ENCODE measurements around the gene CLEC11A. TPM values are rescaled to one million over a fixed set of nuclear protein-coding genes. Genes with fewer than 3 reads are reported as not detected.

The CLEC11A gene
- total and polyA plus RNA-seq, 9 of the 15 experiments (the other 6 are each of a cell fraction or from before 2014, with no cell fraction given), result 0.39 to 43.9 (median 3.4) TPM

- TF ChIP-seq, protein P1, sequence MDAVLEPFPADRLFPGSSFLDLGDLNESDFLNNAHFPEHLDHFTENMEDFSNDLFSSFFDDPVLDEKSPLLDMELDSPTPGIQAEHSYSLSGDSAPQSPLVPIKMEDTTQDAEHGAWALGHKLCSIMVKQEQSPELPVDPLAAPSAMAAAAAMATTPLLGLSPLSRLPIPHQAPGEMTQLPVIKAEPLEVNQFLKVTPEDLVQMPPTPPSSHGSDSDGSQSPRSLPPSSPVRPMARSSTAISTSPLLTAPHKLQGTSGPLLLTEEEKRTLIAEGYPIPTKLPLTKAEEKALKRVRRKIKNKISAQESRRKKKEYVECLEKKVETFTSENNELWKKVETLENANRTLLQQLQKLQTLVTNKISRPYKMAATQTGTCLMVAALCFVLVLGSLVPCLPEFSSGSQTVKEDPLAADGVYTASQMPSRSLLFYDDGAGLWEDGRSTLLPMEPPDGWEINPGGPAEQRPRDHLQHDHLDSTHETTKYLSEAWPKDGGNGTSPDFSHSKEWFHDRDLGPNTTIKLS (IDR thresholded peaks at IDR 0.05; ENCODE audit: borderline replicate concordance, low read depth), result no peak
- no peak for TF ChIP-seq NFE2 (IDR thresholded peaks at IDR 0.05; ENCODE audit: low read depth)
- TF ChIP-seq, protein P2, sequence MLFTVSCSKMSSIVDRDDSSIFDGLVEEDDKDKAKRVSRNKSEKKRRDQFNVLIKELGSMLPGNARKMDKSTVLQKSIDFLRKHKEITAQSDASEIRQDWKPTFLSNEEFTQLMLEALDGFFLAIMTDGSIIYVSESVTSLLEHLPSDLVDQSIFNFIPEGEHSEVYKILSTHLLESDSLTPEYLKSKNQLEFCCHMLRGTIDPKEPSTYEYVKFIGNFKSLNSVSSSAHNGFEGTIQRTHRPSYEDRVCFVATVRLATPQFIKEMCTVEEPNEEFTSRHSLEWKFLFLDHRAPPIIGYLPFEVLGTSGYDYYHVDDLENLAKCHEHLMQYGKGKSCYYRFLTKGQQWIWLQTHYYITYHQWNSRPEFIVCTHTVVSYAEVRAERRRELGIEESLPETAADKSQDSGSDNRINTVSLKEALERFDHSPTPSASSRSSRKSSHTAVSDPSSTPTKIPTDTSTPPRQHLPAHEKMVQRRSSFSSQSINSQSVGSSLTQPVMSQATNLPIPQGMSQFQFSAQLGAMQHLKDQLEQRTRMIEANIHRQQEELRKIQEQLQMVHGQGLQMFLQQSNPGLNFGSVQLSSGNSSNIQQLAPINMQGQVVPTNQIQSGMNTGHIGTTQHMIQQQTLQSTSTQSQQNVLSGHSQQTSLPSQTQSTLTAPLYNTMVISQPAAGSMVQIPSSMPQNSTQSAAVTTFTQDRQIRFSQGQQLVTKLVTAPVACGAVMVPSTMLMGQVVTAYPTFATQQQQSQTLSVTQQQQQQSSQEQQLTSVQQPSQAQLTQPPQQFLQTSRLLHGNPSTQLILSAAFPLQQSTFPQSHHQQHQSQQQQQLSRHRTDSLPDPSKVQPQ (CRISPR knock-in tag; IDR thresholded peaks at IDR 0.05; ENCODE audit: borderline replicate concordance), result no peak
- TF ChIP-seq, protein P3, sequence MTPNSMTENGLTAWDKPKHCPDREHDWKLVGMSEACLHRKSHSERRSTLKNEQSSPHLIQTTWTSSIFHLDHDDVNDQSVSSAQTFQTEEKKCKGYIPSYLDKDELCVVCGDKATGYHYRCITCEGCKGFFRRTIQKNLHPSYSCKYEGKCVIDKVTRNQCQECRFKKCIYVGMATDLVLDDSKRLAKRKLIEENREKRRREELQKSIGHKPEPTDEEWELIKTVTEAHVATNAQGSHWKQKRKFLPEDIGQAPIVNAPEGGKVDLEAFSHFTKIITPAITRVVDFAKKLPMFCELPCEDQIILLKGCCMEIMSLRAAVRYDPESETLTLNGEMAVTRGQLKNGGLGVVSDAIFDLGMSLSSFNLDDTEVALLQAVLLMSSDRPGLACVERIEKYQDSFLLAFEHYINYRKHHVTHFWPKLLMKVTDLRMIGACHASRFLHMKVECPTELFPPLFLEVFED (CRISPR knock-in tag; conservative IDR thresholded peaks at IDR 0.05), result no peak
- TF ChIP-seq STAT5A (IDR thresholded peaks at IDR 0.05; ENCODE audit: borderline replicate concordance, low read length), result no peak
- TF ChIP-seq MBD1 (CRISPR knock-in tag; IDR thresholded peaks at IDR 0.05), result no peak
- TF ChIP-seq SETDB1 (IDR thresholded peaks at IDR 0.05; ENCODE audit: low read length), result no peak
- no peak for TF ChIP-seq LEF1 (IDR thresholded peaks at IDR 0.05)
- TF ChIP-seq RBM39 (optimal IDR thresholded peaks at IDR 0.05; ENCODE audit: low read depth, low read length), result no peak
- TF ChIP-seq ZNF324 (CRISPR knock-in tag; IDR thresholded peaks at IDR 0.05), result no peak
- TF ChIP-seq ZNF165 (CRISPR knock-in tag; IDR thresholded peaks at IDR 0.05; ENCODE audit: borderline replicate concordance), result no peak
- TF ChIP-seq GATA2 (CRISPR knock-in tag; IDR thresholded peaks at IDR 0.05), result no peak
- TF ChIP-seq, protein P4, sequence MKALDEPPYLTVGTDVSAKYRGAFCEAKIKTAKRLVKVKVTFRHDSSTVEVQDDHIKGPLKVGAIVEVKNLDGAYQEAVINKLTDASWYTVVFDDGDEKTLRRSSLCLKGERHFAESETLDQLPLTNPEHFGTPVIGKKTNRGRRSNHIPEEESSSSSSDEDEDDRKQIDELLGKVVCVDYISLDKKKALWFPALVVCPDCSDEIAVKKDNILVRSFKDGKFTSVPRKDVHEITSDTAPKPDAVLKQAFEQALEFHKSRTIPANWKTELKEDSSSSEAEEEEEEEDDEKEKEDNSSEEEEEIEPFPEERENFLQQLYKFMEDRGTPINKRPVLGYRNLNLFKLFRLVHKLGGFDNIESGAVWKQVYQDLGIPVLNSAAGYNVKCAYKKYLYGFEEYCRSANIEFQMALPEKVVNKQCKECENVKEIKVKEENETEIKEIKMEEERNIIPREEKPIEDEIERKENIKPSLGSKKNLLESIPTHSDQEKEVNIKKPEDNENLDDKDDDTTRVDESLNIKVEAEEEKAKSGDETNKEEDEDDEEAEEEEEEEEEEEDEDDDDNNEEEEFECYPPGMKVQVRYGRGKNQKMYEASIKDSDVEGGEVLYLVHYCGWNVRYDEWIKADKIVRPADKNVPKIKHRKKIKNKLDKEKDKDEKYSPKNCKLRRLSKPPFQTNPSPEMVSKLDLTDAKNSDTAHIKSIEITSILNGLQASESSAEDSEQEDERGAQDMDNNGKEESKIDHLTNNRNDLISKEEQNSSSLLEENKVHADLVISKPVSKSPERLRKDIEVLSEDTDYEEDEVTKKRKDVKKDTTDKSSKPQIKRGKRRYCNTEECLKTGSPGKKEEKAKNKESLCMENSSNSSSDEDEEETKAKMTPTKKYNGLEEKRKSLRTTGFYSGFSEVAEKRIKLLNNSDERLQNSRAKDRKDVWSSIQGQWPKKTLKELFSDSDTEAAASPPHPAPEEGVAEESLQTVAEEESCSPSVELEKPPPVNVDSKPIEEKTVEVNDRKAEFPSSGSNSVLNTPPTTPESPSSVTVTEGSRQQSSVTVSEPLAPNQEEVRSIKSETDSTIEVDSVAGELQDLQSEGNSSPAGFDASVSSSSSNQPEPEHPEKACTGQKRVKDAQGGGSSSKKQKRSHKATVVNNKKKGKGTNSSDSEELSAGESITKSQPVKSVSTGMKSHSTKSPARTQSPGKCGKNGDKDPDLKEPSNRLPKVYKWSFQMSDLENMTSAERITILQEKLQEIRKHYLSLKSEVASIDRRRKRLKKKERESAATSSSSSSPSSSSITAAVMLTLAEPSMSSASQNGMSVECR (CRISPR knock-in tag; IDR thresholded peaks at IDR 0.05), result peak; percentile 87
Observed at GRCh38 chr19:50723735-50724521, 764 bp downstream of the CLEC11A start (continued).
